ENCODE results near the gene ANO7. TPM values are rescaled to one million over a fixed set of nuclear protein-coding genes. Genes with fewer than 3 reads are reported as not detected.

Gene ANO7
- total and polyA plus RNA-seq, 2 of the 13 experiments (the other 11 are each of a cell fraction or from before 2014, with no cell fraction given) = 4.1 to 4.9 TPM

DNA sequence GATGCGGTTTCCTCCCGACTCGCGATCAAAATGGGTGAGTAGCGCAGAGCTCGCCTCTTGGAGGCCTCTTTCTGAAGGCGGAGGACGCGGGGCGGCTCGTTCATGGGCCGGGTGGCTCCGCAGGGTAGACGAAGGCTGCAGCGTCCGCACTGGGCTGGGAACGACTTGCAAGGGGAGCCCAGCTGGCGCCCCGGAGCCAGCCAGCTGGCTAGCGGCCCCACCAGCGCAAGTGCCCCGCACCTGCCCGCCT is 38.9 kb upstream of the ANO7 start (continued):
- no peak for TF ChIP-seq ZBTB34 (CRISPR knock-in tag; IDR thresholded peaks at IDR 0.05)
- TF ChIP-seq HNF4A (CRISPR knock-in tag; IDR thresholded peaks at IDR 0.05) = no peak
- TF ChIP-seq FOXC1 (CRISPR knock-in tag; IDR thresholded peaks at IDR 0.05; ENCODE audit: borderline replicate concordance) = no peak; the same call in 1 of the 2 replicates
- 0 out of 2 replicates have a peak, but pooled peaks have one; percentile 14 for TF ChIP-seq ZNF772 (CRISPR knock-in tag; IDR thresholded peaks at IDR 0.05)
- TF ChIP-seq SMAD9 (CRISPR knock-in tag; IDR thresholded peaks at IDR 0.05) = no peak
- TF ChIP-seq SP4 (CRISPR knock-in tag; IDR thresholded peaks at IDR 0.05) = no peak
- TF ChIP-seq SNAPC2 (CRISPR knock-in tag; IDR thresholded peaks at IDR 0.05) = no peak
- TF ChIP-seq CBFB (CRISPR knock-in tag; IDR thresholded peaks at IDR 0.05) = no peak
- TF ChIP-seq ZNF670 (CRISPR knock-in tag; IDR thresholded peaks at IDR 0.05; ENCODE audit: borderline replicate concordance) = no peak
- TF ChIP-seq KAT7 (CRISPR knock-in tag; IDR thresholded peaks at IDR 0.05; ENCODE audit: borderline replicate concordance) = peak; percentile 27; the same call in 1 of the 2 replicates
- no peak for TF ChIP-seq KLF13 (CRISPR knock-in tag; IDR thresholded peaks at IDR 0.05)
- TF ChIP-seq CHD2 (IDR thresholded peaks at IDR 0.05; ENCODE audit: low read depth, low read length) = no peak
- TF ChIP-seq KMT2B (CRISPR knock-in tag; IDR thresholded peaks at IDR 0.05) = no peak; the same call in 1 of the 2 replicates
- no peak for TF ChIP-seq FOXM1 (CRISPR knock-in tag; IDR thresholded peaks at IDR 0.05)
- TF ChIP-seq, protein P1, sequence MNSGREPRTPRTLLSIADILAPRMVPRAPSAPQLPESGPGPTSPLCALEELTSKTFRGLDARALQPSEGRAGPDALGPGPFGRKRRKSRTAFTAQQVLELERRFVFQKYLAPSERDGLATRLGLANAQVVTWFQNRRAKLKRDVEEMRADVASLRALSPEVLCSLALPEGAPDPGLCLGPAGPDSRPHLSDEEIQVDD (CRISPR knock-in tag; IDR thresholded peaks at IDR 0.05; ENCODE audit: borderline replicate concordance) = no peak
- no peak for TF ChIP-seq RFX3 (CRISPR knock-in tag; IDR thresholded peaks at IDR 0.05)
- TF ChIP-seq ZBTB43 (CRISPR knock-in tag; conservative IDR thresholded peaks at IDR 0.05) = no peak
- no peak for TF ChIP-seq ZNF652 (CRISPR knock-in tag; IDR thresholded peaks at IDR 0.05; ENCODE audit: borderline replicate concordance, low read depth)
- no peak for TF ChIP-seq ZFX (CRISPR knock-in tag; IDR thresholded peaks at IDR 0.05; ENCODE audit: low read depth)
- TF ChIP-seq ZBTB7A (CRISPR knock-in tag; IDR thresholded peaks at IDR 0.05) = no peak
- TF ChIP-seq ZNF530 (CRISPR knock-in tag; IDR thresholded peaks at IDR 0.05; ENCODE audit: low read depth) = no peak
- TF ChIP-seq, protein P2, sequence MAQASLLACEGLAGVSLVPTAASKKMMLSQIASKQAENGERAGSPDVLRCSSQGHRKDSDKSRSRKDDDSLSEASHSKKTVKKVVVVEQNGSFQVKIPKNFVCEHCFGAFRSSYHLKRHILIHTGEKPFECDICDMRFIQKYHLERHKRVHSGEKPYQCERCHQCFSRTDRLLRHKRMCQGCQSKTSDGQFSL (CRISPR knock-in tag; IDR thresholded peaks at IDR 0.05) = no peak
- TF ChIP-seq ELF3 (CRISPR knock-in tag; IDR thresholded peaks at IDR 0.05) = no peak
- TF ChIP-seq, protein P3, sequence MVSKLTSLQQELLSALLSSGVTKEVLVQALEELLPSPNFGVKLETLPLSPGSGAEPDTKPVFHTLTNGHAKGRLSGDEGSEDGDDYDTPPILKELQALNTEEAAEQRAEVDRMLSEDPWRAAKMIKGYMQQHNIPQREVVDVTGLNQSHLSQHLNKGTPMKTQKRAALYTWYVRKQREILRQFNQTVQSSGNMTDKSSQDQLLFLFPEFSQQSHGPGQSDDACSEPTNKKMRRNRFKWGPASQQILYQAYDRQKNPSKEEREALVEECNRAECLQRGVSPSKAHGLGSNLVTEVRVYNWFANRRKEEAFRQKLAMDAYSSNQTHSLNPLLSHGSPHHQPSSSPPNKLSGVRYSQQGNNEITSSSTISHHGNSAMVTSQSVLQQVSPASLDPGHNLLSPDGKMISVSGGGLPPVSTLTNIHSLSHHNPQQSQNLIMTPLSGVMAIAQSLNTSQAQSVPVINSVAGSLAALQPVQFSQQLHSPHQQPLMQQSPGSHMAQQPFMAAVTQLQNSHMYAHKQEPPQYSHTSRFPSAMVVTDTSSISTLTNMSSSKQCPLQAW (CRISPR knock-in tag; IDR thresholded peaks at IDR 0.05) = peak; percentile 47; the same call in 1 of the 2 replicates
- TF ChIP-seq ZFP1 (CRISPR knock-in tag; IDR thresholded peaks at IDR 0.05) = no peak
- no peak for TF ChIP-seq ZNF382 (CRISPR knock-in tag; IDR thresholded peaks at IDR 0.05; ENCODE audit: borderline replicate concordance)
- no peak for TF ChIP-seq ZNF605 (CRISPR knock-in tag; IDR thresholded peaks at IDR 0.05)
